ENCODE measurements around the gene CALM1.

CALM1 gene

GRCh38 chr14:90396341-90397339 lies at the start of gene CALM1:
Gene CALM1 (plus strand): TSS chr14:90397029. CDS start chr14:90397231, 202 bp downstream.
- in situ Hi-C loops (cut with MboI; ENCODE audit: low sequenced_read_pairs), result no loop called here

- in situ Hi-C loops (cut with MboI; ENCODE audit: low sequenced_read_pairs), result no loop called here
Observed at GRCh38 chr14:90348270-90348669, 48.6 kb upstream of the CALM1 start.

- in situ Hi-C loops (cut with MboI; ENCODE audit: low sequenced_read_pairs), result no loop called here
Observed at GRCh38 chr14:90349739-90350138, 47.1 kb upstream of the CALM1 start.

- in situ Hi-C loops (cut with MboI; ENCODE audit: low sequenced_read_pairs), result no loop called here
Observed at GRCh38 chr14:90354551-90355298, 42.1 kb upstream of the CALM1 start.

- in situ Hi-C loops (cut with MboI; ENCODE audit: low sequenced_read_pairs), result no loop called here
Observed at GRCh38 chr14:90355540-90356518, 41.0 kb upstream of the CALM1 start.

- in situ Hi-C loops (cut with MboI; ENCODE audit: low sequenced_read_pairs), result no loop called here
Observed at GRCh38 chr14:90356925-90357324, 39.9 kb upstream of the CALM1 start.

GRCh38 chr14:90358359-90358758 lies 38.5 kb upstream of the CALM1 start:
- in situ Hi-C loops (cut with MboI; ENCODE audit: low sequenced_read_pairs), result no loop called here

GRCh38 chr14:90361865-90362557 lies 34.8 kb upstream of the CALM1 start:
- in situ Hi-C loops (cut with MboI; ENCODE audit: low sequenced_read_pairs), result no loop called here

- in situ Hi-C loops (cut with MboI; ENCODE audit: low sequenced_read_pairs), result no loop called here
Observed at GRCh38 chr14:90362558-90362896, 34.3 kb upstream of the CALM1 start.

- in situ Hi-C loops (cut with MboI; ENCODE audit: low sequenced_read_pairs), result no loop called here
Observed at GRCh38 chr14:90368946-90369721, 27.7 kb upstream of the CALM1 start.

GRCh38 chr14:90373887-90374286 lies 22.9 kb upstream of the CALM1 start:
- in situ Hi-C loops (cut with MboI; ENCODE audit: low sequenced_read_pairs), result no loop called here

- in situ Hi-C loops (cut with MboI; ENCODE audit: low sequenced_read_pairs), result no loop called here
Observed at GRCh38 chr14:90374813-90375212, 22.0 kb upstream of the CALM1 start.

GRCh38 chr14:90375934-90376333 lies 20.9 kb upstream of the CALM1 start:
- in situ Hi-C loops (cut with MboI; ENCODE audit: low sequenced_read_pairs), result no loop called here

GRCh38 chr14:90378249-90378648 lies 18.6 kb upstream of the CALM1 start:
- in situ Hi-C loops (cut with MboI; ENCODE audit: low sequenced_read_pairs), result no loop called here

GRCh38 chr14:90379106-90379505 lies 17.7 kb upstream of the CALM1 start:
- in situ Hi-C loops (cut with MboI; ENCODE audit: low sequenced_read_pairs), result no loop called here

GRCh38 chr14:90381011-90381786 lies 15.6 kb upstream of the CALM1 start:
- in situ Hi-C loops (cut with MboI; ENCODE audit: low sequenced_read_pairs), result no loop called here

- in situ Hi-C loops (cut with MboI; ENCODE audit: low sequenced_read_pairs), result no loop called here
Observed at GRCh38 chr14:90381999-90382451, 14.8 kb upstream of the CALM1 start.

- in situ Hi-C loops (cut with MboI; ENCODE audit: low sequenced_read_pairs), result no loop called here
Observed at GRCh38 chr14:90382491-90383125, 14.2 kb upstream of the CALM1 start.
